K562 (cell line): ENCODE data around the gene CEP85L. TPM values are rescaled to one million over a fixed set of nuclear protein-coding genes. Genes with fewer than 3 reads are reported as not detected.
A peak's percentile ranks its signal among the peaks of the same experiment; 100 is the strongest.

Experiments
- ARID1B ChIP-seq: fragments of 450-650 bp; IDR thresholded peaks from 2 replicates; pipeline ENCODE4 v1.6.1; 2016; ENCODE audit warnings: antibody characterized with exemption, mild to moderate bottlenecking, inconsistent platforms
- BRF1 ChIP-seq: IDR thresholded peaks from 3 replicates; pipeline ENCODE4 v1.6.1; 2011; ENCODE audit warnings: borderline replicate concordance, mild to moderate bottlenecking; ENCODE audit not compliant: insufficient read length; ENCODE audit errors: extremely low read depth
- E2F4 ChIP-seq: sonication (generic); formaldehyde crosslinking; IDR thresholded peaks from 2 replicates; pipeline ENCODE4 v1.8.0; 2022; ENCODE audit warnings: mild to moderate bottlenecking, low read depth, missing genetic modification reagents
- EZH2 ChIP-seq: IDR thresholded peaks from 2 replicates; pipeline ENCODE4 v1.6.1; 2012; ENCODE audit warnings: low read depth, mild to moderate bottlenecking, inconsistent platforms, low read length, borderline replicate concordance
- FOXA3 ChIP-seq, 2 experiments: fragments of 450-650 bp in 1 of 2; sonication (generic) in 1 of 2; formaldehyde crosslinking; IDR thresholded peaks in 1 of 2; conservative IDR thresholded peaks in 1 of 2; 2 replicates each; pipeline versions ENCODE4 v1.4.0 to v1.8.0; 2020 to 2022; ENCODE audit warnings: mild to moderate bottlenecking in 2 of 2, missing genetic modification reagents in 1 of 2
- FOXP1 ChIP-seq: sonication (generic); formaldehyde crosslinking; IDR thresholded peaks from 2 replicates; pipeline ENCODE4 v1.8.0; 2022; ENCODE audit warnings: mild to moderate bottlenecking, missing genetic modification reagents
- HOMEZ ChIP-seq: fragments of 250-450 bp; sonication (Bioruptor Pico); IDR thresholded peaks from 2 replicates; pipeline ENCODE4 v1.4.0; 2020; ENCODE audit warnings: mild to moderate bottlenecking, moderate library complexity
- HSF4 ChIP-seq: fragments of 250-450 bp; sonication (Bioruptor Pico); IDR thresholded peaks from 2 replicates; pipeline ENCODE4 v2.1.2; 2022; ENCODE audit warnings: mild to moderate bottlenecking, moderate library complexity, borderline replicate concordance
- KHSRP ChIP-seq: fragments of 450-650 bp; IDR thresholded peaks from 2 replicates; pipeline ENCODE4 v1.6.1; 2017
- L3MBTL2 ChIP-seq: fragments of 450-650 bp; IDR thresholded peaks from 2 replicates; pipeline ENCODE4 v1.6.1; 2016; ENCODE audit warnings: mild to moderate bottlenecking, moderate library complexity
- MNT ChIP-seq, 2 experiments: fragments of 450-650 bp; conservative IDR thresholded peaks; 2 replicates each; pipeline ENCODE4 v1.6.1; 2017; ENCODE audit warnings: mild to moderate bottlenecking in 2 of 2, moderate library complexity in 2 of 2
- NEUROD1 ChIP-seq: fragments of 150-350 bp; IDR thresholded peaks from 2 replicates; pipeline ENCODE4 v1.6.1; 2014; ENCODE audit warnings: borderline replicate concordance, low read length, low read depth; ENCODE audit not compliant: partially characterized antibody
- PHF21A ChIP-seq: fragments of 450-650 bp; IDR thresholded peaks from 2 replicates; pipeline ENCODE4 v1.6.1; 2017; ENCODE audit warnings: low read depth, borderline replicate concordance
- PTRF ChIP-seq: fragments of 450-650 bp; IDR thresholded peaks from 2 replicates; pipeline ENCODE4 v1.6.1; 2016; ENCODE audit warnings: mild to moderate bottlenecking, missing genetic modification characterization, missing compliant biosample characterization
- SAFB ChIP-seq: fragments of 200-400 bp; formaldehyde crosslinking; IDR thresholded peaks from 2 replicates; pipeline ENCODE4 v1.6.1; 2017; ENCODE audit warnings: low read depth, low read length, borderline replicate concordance
- SAFB2 ChIP-seq: fragments of 200-400 bp; formaldehyde crosslinking; IDR thresholded peaks from 2 replicates; pipeline ENCODE4 v1.6.1; 2018; ENCODE audit warnings: borderline replicate concordance, low read length, low read depth, moderate library complexity; ENCODE audit not compliant: severe bottlenecking
- SUPT5H ChIP-seq: fragments of 450-650 bp; IDR thresholded peaks from 2 replicates; pipeline ENCODE4 v1.6.1; 2016
- TAL1 ChIP-seq: fragments of 450-650 bp; IDR thresholded peaks from 2 replicates; pipeline ENCODE4 v1.6.1; 2016; ENCODE audit warnings: mild to moderate bottlenecking
- TGIF2 ChIP-seq: sonication (generic); formaldehyde crosslinking; IDR thresholded peaks from 2 replicates; pipeline ENCODE4 v1.8.1; 2022; ENCODE audit warnings: mild to moderate bottlenecking, missing genetic modification reagents, moderate library complexity
- ZBTB49 ChIP-seq: sonication (generic); formaldehyde crosslinking; IDR thresholded peaks from 2 replicates; pipeline ENCODE4 v1.8.0; 2022; ENCODE audit warnings: missing genetic modification reagents, mild to moderate bottlenecking, borderline replicate concordance
- ZNF143 ChIP-seq: sonication (generic); formaldehyde crosslinking; IDR thresholded peaks from 2 replicates; pipeline ENCODE4 v1.9.0; 2022; ENCODE audit warnings: mild to moderate bottlenecking, missing genetic modification reagents
- ZSCAN29 ChIP-seq: fragments of 450-650 bp; IDR thresholded peaks from 2 replicates; pipeline ENCODE4 v1.6.1; 2017
- polyA plus RNA-seq, 8 experiments: library from polyadenylated mRNA; depleted of rRNA in 4 of 8; stranded (reverse) in 5 of 8; unstranded in 3 of 8; fragments of >200 nt; fragmentation: Nextera tagmentation in 2 of 8; fragmentation: Illumina TruSeq in 1 of 8; extraction: Ambion mirVana in 2 of 8; extraction: Trizol in 1 of 8; gene quantifications; 2 replicates each; pipeline versions ENCODE4 v1.2.1 to v1.2.3, GENCODE V29; 2011 to 2014; ENCODE audit warnings: inconsistent platforms in 1 of 8, missing spikeins in 1 of 8
- total RNA-seq, 7 experiments: library from RNA; depleted of rRNA in 6 of 7; stranded (reverse); fragments of >200 nt in 6 of 7; fragmentation: Illumina TruSeq in 2 of 7; extraction: Trizol in 2 of 7; gene quantifications; 2 replicates each; pipeline versions ENCODE4 v1.2.1 to v1.2.3, GENCODE V29; 2011 to 2021; ENCODE audit warnings: low replicate concordance in 1 of 7

CEP85L gene
- total and polyA plus RNA-seq, 9 of the 15 experiments (the other 6 are each of a cell fraction or from before 2014, with no cell fraction given), result 4.5 to 15.8 (median 8.3) TPM

GRCh38 chr6:118651282-118652050 lies at the start of gene CEP85L (continued):
- TF ChIP-seq SUPT5H (peak; percentile 65), MNT (conservative IDR thresholded peaks at IDR 0.05) (peak; percentile 61 to 75; a peak in 3 of 4 replicates), ARID1B (no peak; the same call in 1 of the 2 replicates), TGIF2 (CRISPR knock-in tag) (0 out of 2 replicates have a peak, but pooled peaks have one; percentile 39), HSF4 (no peak), SAFB2 (no peak), FOXA3 (CRISPR knock-in tag; conservative IDR thresholded peaks at IDR 0.05 in 1 of 2, IDR thresholded peaks at IDR 0.05 in 1 of 2) (no peak), TAL1 (no peak), ZBTB49 (no peak), FOXP1 (CRISPR knock-in tag) (0 out of 2 replicates have a peak, but pooled peaks have one; percentile 10), HOMEZ (no peak), BRF1 (no peak), L3MBTL2 (peak; percentile 56; the same call in 1 of the 2 replicates), PHF21A (0 out of 2 replicates have a peak, but pooled peaks have one; percentile 25), SAFB (0 out of 2 replicates have a peak, but pooled peaks have one; percentile 5), ZSCAN29 (no peak), NEUROD1 (no peak), EZH2 (no peak), KHSRP (no peak), ZNF143 (CRISPR knock-in tag) (no peak), E2F4 (CRISPR knock-in tag) (no peak), PTRF (tag) (no peak)
